HG03159 (cell line): Measurements from ENCODE around the gene PPP4R1.

Source experiments
- ATAC-seq: cut with Tn5 transposase; IDR thresholded peaks from one replicate; pipeline ENCODE4 v1.9.1; 2021; ENCODE audit warnings: mild to moderate bottlenecking, moderate library complexity; ENCODE audit not compliant: unreplicated experiment

The PPP4R1 gene

DNA sequence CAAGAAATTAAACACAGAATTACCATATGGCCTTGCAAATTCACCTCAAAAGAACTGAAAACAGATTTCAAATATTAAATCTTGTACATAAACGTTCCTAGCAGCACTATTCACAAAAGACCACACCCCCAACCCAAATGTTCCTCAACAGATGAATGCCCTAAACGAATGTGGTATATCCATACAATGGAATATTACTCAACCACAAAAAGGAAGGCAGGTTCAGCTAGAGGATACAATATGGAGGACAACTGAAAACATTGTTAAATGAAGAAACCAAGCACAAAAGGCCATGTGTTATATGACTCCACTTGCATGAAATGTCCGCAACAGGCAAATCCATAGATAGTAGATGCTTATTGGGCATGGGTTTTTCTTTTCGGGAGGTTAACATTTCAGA is 61.7 kb downstream of the PPP4R1 start:
- no peak for ATAC-seq

DNA sequence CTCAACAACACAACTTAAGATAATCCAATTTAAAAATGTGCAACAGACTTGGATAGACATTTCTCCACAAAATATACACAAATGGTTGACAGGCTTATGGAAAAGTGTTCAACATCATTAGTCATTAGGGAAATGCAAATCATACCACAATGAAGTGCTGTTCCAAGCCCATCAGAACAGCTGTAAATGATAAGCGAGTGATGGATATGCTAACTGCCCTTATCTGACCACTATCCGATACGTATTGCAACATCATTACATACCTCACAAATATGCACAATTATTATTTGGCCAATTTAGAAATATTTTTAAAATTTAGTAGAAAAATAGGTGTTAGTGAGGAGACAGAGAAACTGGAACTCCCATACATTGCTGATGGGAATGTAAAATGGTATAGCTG is 62.2 kb downstream of the PPP4R1 start:
- ATAC-seq = no peak

DNA sequence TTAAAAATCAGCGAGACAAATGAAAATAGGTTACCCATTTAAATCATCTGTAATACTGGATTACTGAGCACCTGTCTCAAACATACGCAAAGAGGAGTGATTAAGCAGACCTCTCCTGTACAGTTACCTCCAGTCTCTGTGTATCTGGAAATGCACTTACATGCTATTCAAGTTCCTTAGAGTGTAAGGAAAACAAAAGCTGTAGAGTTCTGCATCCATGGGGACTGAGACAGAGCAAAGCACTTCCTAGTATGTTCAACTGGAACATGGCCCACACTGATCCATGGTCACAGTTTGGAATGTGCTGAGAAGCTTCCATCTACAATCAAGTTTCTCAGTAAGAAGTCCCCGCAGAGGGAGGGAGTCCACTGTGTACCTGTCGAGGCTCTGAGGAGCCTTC is 63.9 kb downstream of the PPP4R1 start:
- ATAC-seq = no peak

DNA sequence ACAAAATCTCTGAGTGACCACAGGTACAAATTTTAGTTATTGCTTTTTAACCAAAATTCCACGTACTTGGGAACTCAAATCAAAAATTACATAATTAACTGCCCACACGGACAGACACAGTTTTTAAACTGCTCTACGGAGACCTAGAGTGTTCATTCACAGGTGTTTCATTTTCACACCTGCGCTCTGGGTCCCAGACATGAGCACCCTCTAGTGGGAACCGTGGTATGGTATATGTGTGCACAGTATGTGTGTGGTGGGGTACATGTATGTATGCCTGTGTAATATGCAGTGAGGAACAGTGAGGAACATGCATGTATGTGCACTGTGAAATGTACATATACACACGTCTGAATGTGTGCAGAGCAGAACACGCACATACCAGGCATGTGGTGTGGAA is 65.0 kb downstream of the PPP4R1 start:
- ATAC-seq = no peak

- no peak for ATAC-seq
Measured at GRCh38 chr18:9547782-9548181, 66.6 kb downstream of the PPP4R1 start.

GRCh38 chr18:9546468-9546867 is 67.9 kb downstream of the PPP4R1 start:
- ATAC-seq = no peak

GRCh38 chr18:9545029-9545428 is 69.3 kb downstream of the PPP4R1 start:
- ATAC-seq = no peak

- ATAC-seq = no peak
Measured at GRCh38 chr18:9542924-9543323, 71.4 kb downstream of the PPP4R1 start.

GRCh38 chr18:9539938-9540337 is 74.4 kb downstream of the PPP4R1 start:
- no peak for ATAC-seq

GRCh38 chr18:9539283-9539682 is 75.1 kb downstream of the PPP4R1 start:
- ATAC-seq = no peak

- no peak for ATAC-seq
Measured at GRCh38 chr18:9537677-9538076, 76.7 kb downstream of the PPP4R1 start.

- ATAC-seq = no peak
Measured at GRCh38 chr18:9536354-9537152, 77.8 kb downstream of the PPP4R1 start.

DNA sequence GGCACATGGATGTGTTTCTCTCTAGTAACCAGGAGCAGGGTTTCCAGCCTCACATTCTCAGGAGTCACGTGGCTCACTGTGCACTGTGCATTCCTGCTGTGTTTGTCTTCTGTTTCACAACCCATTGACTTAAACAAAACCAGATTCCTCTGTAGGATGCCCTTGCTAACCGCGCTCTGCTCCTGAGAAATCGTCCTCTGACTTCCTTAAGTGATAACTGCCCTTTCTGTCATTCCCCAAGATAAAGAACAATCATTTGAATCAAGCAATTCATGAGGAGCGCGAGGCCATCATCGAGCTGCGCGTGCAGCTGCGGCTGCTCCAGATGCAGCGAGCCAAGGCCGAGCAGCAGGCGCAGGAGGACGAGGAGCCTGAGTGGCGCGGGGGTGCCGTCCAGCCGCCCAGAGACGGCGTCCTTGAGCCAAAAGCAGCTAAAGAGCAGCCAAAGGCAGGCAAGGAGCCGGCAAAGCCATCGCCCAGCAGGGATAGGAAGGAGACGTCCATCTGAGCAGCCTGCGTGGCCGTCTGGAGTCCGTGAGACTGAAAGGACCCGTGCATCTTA is 78.8 kb downstream of the PPP4R1 start:
- no peak for ATAC-seq

DNA sequence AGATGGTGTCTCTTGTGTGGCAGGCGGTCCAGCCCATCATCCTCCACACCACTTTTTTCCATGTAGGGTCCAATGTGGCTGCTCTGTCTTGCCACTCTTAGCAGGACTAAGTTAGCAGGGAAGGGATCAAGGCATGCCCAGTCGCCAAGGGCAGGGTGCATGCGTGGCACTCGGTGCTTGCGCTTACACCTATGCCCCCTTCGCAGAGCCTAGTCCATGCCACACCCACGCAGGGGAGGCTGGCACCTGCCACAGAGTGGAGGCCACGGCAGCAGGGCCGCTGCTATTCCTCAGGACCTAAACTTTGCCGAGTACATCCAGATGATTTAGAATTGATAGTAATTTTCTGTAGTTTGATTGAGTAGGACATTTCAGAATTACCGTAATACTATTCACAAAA is 79.5 kb downstream of the PPP4R1 start:
- no peak for ATAC-seq

GRCh38 chr18:9531791-9532410 is 82.5 kb downstream of the PPP4R1 start:
- ATAC-seq = no peak

DNA sequence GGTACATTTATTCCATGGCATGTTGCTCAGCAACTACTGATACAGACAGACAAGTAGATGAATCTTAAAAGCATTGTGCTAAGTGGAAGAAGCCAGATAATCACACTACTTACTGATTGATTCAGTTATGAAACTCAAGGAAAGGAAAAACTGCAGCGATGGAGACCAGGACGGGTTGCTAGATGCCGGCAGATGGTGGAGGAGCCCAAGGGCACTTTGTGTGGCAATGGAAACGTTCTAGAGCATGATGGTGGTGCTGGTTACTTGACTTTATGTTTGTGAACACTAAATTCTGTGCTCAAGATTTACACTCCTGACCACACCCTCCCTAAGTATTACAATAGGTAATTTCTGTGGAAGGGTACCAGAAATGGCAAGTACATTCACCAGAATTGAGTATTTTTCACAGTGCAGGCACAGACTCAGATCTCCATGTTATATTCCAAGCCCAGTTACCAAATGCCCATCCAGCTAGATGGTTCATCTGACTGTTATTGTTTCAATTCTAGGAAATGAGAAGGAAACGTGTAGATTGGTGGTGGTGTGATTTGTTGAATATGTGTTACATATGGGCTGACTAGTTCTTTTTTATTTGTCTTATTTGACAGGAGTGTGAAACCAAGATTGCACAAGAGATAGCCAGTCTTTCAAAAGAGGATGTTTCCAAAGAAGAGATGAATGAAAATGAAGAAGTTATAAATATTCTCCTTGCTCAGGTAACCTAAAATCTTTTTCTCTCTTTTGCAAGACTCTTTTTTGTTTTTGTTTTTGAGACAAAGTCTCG is 83.9 kb downstream of the PPP4R1 start:
- ATAC-seq = no peak

DNA sequence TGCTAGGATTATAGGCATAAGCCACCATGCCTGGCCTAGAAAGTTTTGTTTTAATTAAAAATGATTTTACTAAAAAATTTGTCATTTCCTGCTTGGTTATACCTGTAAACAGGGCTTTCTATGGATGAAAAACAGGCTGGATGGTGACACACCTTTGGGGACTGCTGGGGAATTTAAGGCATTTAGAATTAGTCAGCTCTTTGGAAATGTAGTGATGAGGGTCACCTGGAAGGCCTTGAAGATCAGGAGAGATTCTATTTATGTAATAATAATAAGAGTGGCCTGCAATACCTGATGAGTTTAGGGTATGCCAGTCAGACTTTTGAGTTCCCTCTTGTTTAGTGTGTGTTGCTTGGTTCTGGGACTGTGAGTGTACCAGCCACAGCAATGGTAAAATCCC is 87.9 kb downstream of the PPP4R1 start:
- no peak for ATAC-seq

DNA sequence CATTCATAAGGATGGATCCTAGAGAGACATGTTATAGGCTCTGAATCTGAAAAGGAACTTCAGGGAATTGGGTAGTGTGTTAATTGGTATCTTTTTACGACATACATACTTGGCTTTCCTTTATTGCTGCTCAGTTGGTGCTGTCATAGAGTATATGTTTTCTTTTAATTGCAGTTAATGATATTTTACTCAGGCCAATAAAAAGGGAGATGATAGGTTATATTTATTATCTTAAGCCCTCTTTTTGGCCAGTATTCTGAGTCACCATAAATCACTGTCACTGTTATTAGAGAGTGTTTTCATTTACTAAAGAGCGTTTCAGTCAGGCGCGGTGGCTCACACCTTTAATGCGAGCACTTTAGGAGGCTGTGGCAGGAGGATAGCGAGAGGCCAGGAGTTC is 91.4 kb downstream of the PPP4R1 start:
- no peak for ATAC-seq

GRCh38 chr18:9521770-9522169 is 92.6 kb downstream of the PPP4R1 start:
- ATAC-seq = no peak

DNA sequence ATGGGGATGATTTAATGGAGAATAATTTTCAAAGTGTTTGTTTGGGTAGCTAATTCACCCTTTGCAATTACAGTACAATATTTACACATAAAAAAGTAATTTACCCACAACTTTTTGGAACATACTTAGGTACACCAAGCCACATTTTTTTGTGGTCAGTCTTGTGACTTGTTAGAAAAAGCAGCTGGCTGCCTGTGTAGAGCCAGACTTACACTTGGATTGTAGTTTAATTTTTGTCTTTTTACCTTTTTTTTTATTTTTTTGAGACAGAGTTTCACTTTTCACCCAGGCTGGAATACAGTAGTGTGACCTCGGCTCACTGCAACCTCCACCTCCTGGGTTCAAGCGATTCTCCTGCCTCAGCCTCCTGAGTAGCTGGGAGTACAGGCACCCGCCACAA is 93.7 kb downstream of the PPP4R1 start:
- ATAC-seq = no peak

DNA sequence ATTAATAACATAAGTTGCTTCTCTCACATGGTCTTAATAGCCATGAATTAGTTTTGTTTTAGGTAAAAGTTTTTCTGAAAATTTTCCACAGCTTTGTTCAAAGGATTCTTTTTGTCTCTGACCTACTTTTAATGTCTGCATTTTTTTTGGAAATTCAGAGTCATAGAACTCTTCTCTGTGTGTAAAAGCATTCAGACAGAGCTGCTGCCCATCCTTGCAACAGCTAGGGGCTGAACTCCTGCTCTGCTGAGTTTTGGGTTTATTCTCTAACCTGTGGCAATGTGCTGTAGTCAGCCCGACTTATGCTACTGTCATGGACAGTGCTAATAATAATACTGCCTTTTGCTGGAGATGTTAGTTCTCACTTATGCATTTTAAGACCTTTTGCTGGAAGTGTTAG is 95.0 kb downstream of the PPP4R1 start:
- no peak for ATAC-seq

DNA sequence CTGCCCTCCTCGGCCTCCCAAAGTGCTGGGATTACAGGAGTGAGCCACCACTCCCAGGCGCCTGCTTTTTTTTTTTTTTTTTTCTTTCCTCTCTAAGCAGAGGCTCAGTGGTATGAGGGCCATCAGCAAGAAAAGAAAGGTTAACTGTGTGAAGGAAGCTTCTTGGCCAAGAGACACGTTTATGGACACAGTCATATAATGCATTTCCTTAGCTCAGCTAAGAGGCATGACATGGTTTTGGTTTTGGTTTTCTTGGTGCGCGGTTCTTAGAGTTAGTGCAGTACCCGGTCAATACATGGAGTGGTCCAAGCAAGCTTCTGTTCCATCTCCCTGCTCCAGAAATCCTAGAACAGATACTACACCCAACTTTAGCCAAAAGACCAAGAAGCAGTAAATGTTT is 96.5 kb downstream of the PPP4R1 start:
- no peak for ATAC-seq
